ENCODE data around the gene HK1. TPM values are rescaled to one million over a fixed set of nuclear protein-coding genes. Genes with fewer than 3 reads are reported as not detected.

Gene HK1
- total and polyA plus RNA-seq, 2 of the 13 experiments (the other 11 are each of a cell fraction or from before 2014, with no cell fraction given), result 0.29 to 1.5 TPM

DNA sequence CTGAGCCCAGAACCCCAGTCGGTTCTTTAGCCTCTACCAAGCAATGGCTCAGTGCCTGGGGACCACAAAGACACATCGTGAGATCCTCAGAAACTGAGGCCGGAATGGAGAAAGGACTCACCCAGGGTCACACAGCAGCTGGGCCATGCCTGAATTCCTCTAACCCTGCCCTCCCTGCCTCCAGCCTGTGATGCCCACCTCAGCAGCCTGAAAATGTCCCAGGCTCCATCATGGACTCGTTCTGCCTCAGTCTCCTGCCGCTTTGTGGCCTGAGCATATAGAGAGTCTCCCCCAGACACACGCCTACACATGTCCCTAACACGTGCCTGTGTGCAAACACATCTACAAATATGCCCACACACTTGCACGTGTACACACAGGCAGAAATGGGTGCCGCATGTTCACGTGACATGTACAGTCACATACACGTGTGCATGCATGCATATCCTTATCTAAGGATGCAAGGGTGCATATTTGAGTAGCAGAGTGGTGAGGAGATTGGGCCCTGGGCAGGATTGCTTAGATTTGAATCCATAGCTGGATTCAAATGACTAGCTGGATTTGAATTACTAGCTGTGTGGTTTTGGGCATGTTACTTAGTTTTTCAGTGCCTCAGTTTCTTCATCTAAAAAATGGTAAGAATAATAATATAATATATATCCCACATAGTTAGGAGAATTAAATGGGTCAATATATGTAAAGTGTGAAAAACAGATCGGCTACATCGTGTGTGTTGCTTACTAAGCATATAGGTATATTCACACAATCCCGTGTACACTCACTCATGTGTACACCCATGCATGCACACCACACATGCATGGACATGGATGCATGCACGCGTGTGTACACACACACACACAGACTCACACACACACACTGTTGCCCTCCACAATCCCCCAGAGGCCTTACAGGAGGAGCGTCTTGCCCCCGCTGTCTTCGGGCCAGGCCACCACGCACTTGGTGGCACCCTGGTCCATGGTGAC is 136.0 kb downstream of the HK1 start:
- Histone ChIP-seq H3K4me1 (ENCODE audit: insufficient read depth, low read length) (peaks cover 31% of the 10 kb centered on the region), H3K9ac (ENCODE audit: insufficient read depth, low read depth, low read length) (no peak overlapping the region), H3K27me3 (ENCODE audit: control insufficient read depth in 1 of 2, insufficient read depth in 2 of 2, low read length in 2 of 2) (no peaks in the 10 kb centered on the region), H3K4me2 (ENCODE audit: low read depth, low read length) (no peak overlapping the region), H3K4me3 (replicated peaks in 1 of 3; ENCODE audit: insufficient read depth in 1 of 3, low read depth in 2 of 3, low read length in 3 of 3) (no peak overlapping the region), H3K27ac (ENCODE audit: extremely low read length, insufficient read depth, low read length) (no peak overlapping the region), H2AFZ (ENCODE audit: low read length) (no peak overlapping the region), H3K79me2 (ENCODE audit: insufficient read depth, low read length) (no peaks in the 10 kb centered on the region), H4K20me1 (ENCODE audit: insufficient read depth, low read length) (no peaks in the 10 kb centered on the region), H3K36me3 (replicated peaks in 1 of 2; ENCODE audit: control insufficient read depth in 1 of 2, insufficient read depth in 2 of 2, low read length in 2 of 2) (no peaks in the 10 kb centered on the region), H3K9me3 (ENCODE audit: low read length) (no peaks in the 10 kb centered on the region)
- no peak for FAIRE-seq
- ChIA-PET POLR2A (no interaction called here), CTCF (ENCODE audit: low intra/inter-chr PET ratio, low total read pairs) (no interaction called here)
- 56% methylated on average over 13 of the region's 20 CpGs for WGBS (ENCODE audit: low lambda C conversion rate)
- in situ Hi-C loops (cut with HindIII; ENCODE audit: extremely low pct_ligation_motif_present, low pct_unique_long_range_greater_than_20kb) (no loop called here), intact Hi-C loops (cut with micrococcal nuclease; ENCODE audit: unreplicated experiment) (no loop called here)
- ATAC-seq, result no peak
- no TSS peak for BruUV-seq (replicated peaks)
- TF ChIP-seq NR2F2 (IDR thresholded peaks at IDR 0.05; ENCODE audit: borderline replicate concordance, low read depth) (no peak), MNT (IDR thresholded peaks at IDR 0.05) (peak; percentile 83), BHLHE40 (IDR thresholded peaks at IDR 0.05; ENCODE audit: low read length) (peak; percentile 69; the same call in 1 of the 2 replicates)
- no peak for DNase-seq (ENCODE audit: low spot score)

DNA sequence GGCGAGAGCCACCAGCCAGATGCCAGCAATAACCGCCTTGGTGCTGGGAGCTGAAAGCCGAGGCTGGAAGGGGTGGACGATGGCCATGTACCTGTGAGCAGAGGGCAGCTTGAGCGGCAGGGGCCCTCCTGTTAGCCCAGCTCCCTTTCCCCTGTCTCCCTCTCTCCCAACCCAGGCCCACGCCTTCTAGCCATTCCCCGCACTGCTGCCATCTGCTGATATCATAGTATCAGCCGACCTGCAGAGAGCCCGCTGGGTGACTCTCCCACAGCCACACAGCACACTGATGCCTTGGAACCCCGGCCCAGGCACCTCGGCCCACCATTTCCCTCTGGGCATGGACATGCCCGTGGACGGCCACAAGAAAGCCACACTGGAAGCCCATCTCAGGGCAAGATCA is 136.8 kb downstream of the HK1 start:
- no peaks in the 10 kb centered on the region for H3K36me3 ChIP-seq (replicated peaks in 1 of 2; ENCODE audit: control insufficient read depth in 1 of 2, insufficient read depth in 2 of 2, low read length in 2 of 2)
- peaks cover 38% of the 10 kb centered on the region for H3K4me1 ChIP-seq (ENCODE audit: insufficient read depth, low read length)
- DNase-seq (ENCODE audit: low spot score), result no peak
- H2AFZ ChIP-seq (ENCODE audit: low read length), result no peak overlapping the region
- no peak overlapping the region for H3K4me3 ChIP-seq (replicated peaks in 1 of 3; ENCODE audit: insufficient read depth in 1 of 3, low read depth in 2 of 3, low read length in 3 of 3)
- intact Hi-C loops (cut with micrococcal nuclease; ENCODE audit: unreplicated experiment) (no loop called here), in situ Hi-C loops (cut with HindIII; ENCODE audit: extremely low pct_ligation_motif_present, low pct_unique_long_range_greater_than_20kb) (no loop called here)
- no peak overlapping the region for H3K4me2 ChIP-seq (ENCODE audit: low read depth, low read length)
- 63% methylated on average over 9 of the region's 13 CpGs for WGBS (ENCODE audit: low lambda C conversion rate)
- H4K20me1 ChIP-seq (ENCODE audit: insufficient read depth, low read length), result no peaks in the 10 kb centered on the region
- no peaks in the 10 kb centered on the region for H3K79me2 ChIP-seq (ENCODE audit: insufficient read depth, low read length)
- no peak overlapping the region for H3K27ac ChIP-seq (ENCODE audit: extremely low read length, insufficient read depth, low read length)
- ChIA-PET CTCF (ENCODE audit: low intra/inter-chr PET ratio, low total read pairs) (no interaction called here), POLR2A (no interaction called here)
- H3K27me3 ChIP-seq (ENCODE audit: control insufficient read depth in 1 of 2, insufficient read depth in 2 of 2, low read length in 2 of 2), result no peaks in the 10 kb centered on the region
- FAIRE-seq, result no peak
- H3K9me3 ChIP-seq (ENCODE audit: low read length), result no peaks in the 10 kb centered on the region
- no peak for ATAC-seq
- no peak overlapping the region for H3K9ac ChIP-seq (ENCODE audit: insufficient read depth, low read depth, low read length)
- BruUV-seq (replicated peaks), result no TSS peak
- no peak for TF ChIP-seq HNRNPK (IDR thresholded peaks at IDR 0.05; ENCODE audit: low read depth, low read length, poor library complexity, severe bottlenecking)
- TF ChIP-seq ZBTB4 (CRISPR knock-in tag; IDR thresholded peaks at IDR 0.05; ENCODE audit: borderline replicate concordance), result no peak
- TF ChIP-seq DPF2 (CRISPR knock-in tag; IDR thresholded peaks at IDR 0.05; ENCODE audit: borderline replicate concordance, low read depth), result no peak
- no peak for TF ChIP-seq CHD2 (IDR thresholded peaks at IDR 0.05; ENCODE audit: low read depth, low read length)
- TF ChIP-seq ELF3 (CRISPR knock-in tag; IDR thresholded peaks at IDR 0.05), result no peak
- no peak for TF ChIP-seq ZNF362 (CRISPR knock-in tag; IDR thresholded peaks at IDR 0.05; ENCODE audit: borderline replicate concordance)
- TF ChIP-seq RFXANK (CRISPR knock-in tag; IDR thresholded peaks at IDR 0.05), result no peak
- no peak for TF ChIP-seq ZNF816 (CRISPR knock-in tag; IDR thresholded peaks at IDR 0.05; ENCODE audit: borderline replicate concordance)

Measured in HepG2 (cell line).